H1 (cell line): ENCODE results near the gene MAPKAP1.

Source experiments
- MAFK ChIP-seq: IDR thresholded peaks from 2 replicates; pipeline ENCODE4 v1.6.1; 2012; ENCODE audit warnings: low read depth, mild to moderate bottlenecking, improper control_type of control experiment, low read length
- POLR2A ChIP-seq, 2 experiments: IDR thresholded peaks; 1 replicate in 1 of 2; 2 replicates in 1 of 2; pipeline ENCODE4 v1.6.1; 2011; ENCODE audit warnings: low read depth in 2 of 2, low read length in 2 of 2, mild to moderate bottlenecking in 2 of 2; ENCODE audit errors: control extremely low read depth in 1 of 2
- TF ChIP-seq, protein P1 (sequence below), 3 experiments: IDR thresholded peaks; 1 replicate in 2 of 3; 2 replicates in 1 of 3; pipeline versions ENCODE4 v1.5.1 to v1.6.1; 2011; ENCODE audit warnings: low read length in 3 of 3, mild to moderate bottlenecking in 3 of 3, inconsistent platforms in 2 of 3, low read depth in 1 of 3, moderate library complexity in 1 of 3; ENCODE audit not compliant: insufficient read depth in 1 of 3; ENCODE audit errors: control extremely low read depth in 1 of 3

DNA sequence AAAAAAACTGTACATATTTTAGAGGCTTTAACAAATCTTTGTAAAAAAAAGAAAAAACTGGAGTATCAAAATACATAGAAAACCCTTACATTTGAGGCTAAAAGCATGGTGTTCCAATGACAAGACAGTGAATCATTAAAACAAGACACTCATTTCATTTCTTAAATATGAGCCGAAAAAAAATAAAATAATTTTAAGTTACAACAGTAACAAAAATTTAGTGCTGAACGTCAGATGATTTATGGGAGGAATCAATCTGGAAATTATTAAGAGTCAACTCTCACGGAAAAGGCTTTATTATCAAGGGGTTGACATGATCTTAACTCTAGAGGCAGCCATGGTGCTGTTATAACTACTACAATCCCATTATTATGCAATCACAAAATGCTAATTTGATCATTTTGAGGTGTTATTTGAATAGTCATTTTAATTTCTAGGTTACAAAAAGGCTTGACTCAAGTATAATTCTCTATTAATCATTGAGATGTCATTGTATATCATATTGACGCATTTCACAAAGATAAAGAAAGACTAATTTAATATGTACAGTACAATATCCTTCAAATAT is 51.9 kb downstream of the MAPKAP1 start:
- TF ChIP-seq MAFK: no peak
- no peak for TF ChIP-seq POLR2A (IDR thresholded peaks at IDR 0.05; ENCODE audit: control extremely low read depth in 1 of 2, low read depth in 2 of 2, low read length in 2 of 2)
- TF ChIP-seq, protein P1, sequence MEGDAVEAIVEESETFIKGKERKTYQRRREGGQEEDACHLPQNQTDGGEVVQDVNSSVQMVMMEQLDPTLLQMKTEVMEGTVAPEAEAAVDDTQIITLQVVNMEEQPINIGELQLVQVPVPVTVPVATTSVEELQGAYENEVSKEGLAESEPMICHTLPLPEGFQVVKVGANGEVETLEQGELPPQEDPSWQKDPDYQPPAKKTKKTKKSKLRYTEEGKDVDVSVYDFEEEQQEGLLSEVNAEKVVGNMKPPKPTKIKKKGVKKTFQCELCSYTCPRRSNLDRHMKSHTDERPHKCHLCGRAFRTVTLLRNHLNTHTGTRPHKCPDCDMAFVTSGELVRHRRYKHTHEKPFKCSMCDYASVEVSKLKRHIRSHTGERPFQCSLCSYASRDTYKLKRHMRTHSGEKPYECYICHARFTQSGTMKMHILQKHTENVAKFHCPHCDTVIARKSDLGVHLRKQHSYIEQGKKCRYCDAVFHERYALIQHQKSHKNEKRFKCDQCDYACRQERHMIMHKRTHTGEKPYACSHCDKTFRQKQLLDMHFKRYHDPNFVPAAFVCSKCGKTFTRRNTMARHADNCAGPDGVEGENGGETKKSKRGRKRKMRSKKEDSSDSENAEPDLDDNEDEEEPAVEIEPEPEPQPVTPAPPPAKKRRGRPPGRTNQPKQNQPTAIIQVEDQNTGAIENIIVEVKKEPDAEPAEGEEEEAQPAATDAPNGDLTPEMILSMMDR (IDR thresholded peaks at IDR 0.05; ENCODE audit: control extremely low read depth in 1 of 3, insufficient read depth in 1 of 3, low read depth in 1 of 3, low read length in 3 of 3): no peak
